GM21786 (cell line): ENCODE data around the gene SIRT7.
A peak's percentile ranks its signal among the peaks of the same experiment; 100 is the strongest.

ENCODE experiments used
- ATAC-seq: cut with Tn5 transposase; IDR thresholded peaks from one replicate; pipeline ENCODE4 v1.9.1; 2021; ENCODE audit not compliant: unreplicated experiment

SIRT7 gene

DNA sequence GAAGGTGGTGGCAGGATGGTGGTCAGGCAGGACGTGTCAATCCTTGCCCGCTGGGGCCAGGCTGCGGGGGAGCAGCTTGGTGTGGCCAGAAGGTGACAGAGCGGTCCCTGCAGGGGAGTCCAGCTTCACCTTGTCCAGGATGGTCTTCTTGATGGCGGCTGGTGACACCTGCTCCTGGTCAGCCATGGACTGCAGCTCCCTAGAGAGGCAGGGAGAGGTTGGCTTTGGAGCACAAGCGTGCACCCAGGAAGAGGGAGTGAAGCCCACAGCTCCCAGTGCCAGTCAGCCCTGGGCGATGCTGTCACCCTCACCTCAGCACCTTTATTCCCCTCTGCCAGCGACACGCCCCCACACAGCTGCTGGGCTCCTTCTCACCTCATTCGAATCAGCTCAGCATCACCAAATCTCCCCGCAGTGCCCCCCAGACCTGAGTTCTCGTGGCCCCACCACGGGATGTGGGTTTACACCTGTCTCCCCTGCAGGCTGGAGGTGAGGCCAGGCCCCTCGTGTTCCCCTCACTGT is 15.3 kb upstream of the SIRT7 start:
- ATAC-seq, result no peak

DNA sequence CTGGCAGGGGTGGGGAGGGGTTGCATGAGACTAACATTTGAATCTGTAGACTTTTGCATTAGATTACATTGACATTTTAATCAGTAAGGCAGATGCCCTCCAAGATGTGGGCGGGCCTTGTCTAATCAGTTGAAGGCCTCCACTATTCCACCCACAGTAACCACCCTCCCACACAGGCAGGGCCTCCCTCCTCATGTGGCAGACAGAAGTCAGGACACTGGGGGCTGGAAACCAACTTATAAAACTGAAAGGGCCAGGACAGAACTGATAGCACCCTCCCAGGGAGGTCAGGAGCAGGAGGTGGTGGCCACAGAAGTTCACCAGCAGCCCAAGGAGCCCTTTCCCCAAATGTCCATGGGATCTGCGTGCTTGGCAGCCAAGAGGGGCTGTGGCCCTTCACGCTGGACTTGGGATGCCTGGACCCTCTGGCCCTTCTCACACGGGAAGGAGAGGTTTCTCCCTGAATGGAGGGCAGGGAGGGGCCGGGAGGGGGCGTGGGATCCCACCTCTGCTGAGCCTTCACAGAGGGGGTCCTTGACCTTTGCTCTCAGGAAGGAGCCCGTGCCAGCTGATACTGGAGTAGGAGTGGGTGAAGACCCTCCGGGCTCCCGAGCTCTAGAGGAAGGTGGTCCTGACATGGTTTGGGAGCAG is 14.5 kb upstream of the SIRT7 start:
- ATAC-seq, result no peak

DNA sequence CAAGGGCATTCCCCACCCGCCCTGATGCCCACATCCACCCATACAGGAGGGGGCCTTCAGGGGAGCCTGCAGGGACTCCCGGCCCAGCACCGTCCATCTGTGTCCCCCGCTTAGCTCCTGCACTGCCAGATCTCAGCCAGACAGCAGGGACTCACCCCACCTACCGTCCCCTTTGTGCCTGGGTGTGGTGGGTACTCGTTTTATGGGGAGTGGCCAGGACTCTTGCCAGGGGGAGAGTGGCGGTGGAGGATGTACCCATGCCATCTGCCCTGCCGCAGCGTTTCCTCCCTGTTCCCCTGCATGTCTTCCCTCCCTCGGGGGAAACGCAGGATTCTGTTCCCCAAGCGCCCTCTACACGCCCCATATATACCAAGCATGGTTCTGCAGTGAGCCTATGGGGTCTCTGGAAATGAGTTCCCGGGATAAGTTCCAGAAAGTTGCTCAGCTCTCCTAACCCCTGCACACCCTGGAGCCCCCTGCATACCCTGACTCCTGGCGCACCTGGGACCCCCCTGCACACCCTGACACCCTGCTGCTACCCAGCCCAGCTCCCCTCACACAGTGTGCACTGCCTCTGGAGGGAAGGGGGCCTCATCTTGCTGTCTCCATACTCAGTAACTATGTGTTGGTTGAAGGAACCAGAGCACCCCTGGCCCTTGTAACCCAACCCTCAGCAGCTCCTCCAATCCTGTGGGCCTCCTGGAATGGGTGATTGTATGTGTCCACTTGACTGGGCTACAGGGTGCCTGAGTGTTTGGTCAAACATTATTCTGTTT is 13.8 kb upstream of the SIRT7 start:
- ATAC-seq, result no peak

DNA sequence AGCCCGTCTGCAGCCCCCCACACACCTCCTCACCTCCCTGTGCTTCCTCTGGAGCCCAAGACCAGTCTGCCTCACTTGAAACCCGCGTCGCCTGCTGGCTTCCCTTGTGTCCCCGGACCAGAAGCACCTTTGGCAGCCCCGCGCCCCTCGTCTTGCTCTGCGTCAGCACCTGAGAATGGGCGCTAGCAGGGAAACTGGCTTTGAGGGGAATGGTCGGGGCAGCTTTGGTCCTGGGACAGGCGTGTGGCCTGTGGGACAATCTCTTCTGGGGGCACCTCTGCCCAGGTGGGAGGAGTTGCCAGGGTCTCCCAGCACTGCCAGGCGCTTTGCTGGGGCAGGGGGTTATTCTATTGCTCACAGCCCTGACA is 13.2 kb upstream of the SIRT7 start:
- no peak for ATAC-seq

DNA sequence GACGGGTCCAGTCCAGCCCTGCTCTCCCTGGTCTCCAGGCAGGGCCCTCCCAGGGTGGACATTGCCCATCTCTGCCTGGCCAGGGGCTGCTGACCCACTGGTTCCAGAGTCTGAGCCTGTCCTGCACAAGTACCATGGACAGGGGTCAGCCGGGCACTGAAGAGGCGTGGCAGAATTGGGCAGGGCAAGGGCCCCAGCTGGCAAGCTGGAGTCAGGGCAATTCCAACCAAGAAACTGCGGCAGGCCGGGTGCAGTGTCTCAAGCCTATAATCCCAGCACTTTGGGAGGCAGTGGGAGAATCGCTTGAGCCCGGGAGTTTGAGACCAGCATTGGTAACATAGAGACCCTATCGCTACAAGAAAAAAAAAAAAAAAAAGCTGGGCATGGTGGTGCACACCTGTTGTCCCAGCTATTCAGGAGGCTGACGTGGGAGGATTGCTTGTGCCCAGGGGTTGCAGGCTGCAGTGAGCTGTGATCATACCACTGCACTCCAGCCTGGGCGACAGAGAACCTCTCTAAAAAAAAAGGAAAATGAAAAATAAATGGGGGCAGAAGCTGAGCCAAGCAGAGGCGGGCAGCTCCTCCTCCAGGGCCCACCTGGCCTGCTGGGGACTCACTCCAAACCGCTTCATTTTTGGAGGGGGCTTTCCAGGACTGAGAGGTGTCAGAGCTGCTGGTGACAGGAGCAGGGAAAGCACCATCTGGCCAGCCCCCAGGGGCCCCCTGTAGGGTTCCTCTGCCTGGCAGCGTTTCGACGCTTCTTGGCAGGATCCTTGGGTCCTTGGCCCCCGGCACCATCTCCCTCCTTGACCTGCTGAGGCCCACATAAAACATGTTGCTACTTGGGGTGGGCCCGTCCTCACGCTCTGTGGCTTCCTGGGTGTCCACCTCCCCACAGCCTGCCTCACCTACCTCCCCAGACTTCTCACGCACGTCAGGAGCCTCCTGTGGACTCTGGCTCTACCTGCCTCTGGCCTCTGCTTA is 12.5 kb upstream of the SIRT7 start:
- no peak for ATAC-seq

DNA sequence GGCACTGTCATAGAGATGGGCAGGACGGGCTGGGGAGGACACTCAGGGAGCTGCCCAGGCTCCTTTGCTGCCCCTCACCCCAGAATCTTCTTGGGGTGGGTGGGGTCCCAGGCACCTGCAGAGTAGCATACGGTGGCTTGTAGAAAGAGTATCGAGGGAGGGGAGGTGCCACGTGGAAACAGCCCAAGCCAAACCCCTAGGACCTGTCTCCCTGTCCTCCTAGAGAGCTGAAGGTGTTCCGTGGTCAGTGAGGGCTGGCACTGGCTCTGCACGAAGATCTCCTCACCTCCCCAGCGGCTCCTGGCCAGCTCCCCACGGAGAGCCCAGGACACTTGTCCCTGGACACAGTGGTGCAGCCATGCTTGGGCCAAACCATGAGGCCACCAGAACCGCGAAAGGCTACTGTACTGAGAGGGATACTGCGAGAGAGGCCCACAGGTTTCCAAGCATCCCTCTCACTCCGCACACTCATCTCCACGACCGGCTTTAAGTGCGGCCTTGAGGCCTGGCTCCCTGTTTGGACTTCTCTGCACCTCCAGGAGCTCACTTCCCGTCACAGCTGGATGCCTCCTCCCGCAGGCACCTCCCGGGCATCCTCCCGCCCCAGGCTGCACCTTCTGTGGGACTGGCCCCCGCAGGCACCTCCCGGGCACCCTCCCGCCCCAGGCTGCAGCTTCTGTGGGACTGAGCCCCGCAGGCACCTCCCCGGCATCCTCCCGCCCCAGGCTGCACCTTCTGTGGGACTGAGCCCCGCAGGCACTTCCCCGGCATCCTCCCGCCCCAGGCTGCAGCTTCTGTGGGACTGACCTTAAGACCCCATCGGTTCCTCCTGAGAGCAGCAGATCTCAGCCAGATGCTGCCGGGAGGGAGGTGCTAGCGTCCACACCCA is 11.5 kb upstream of the SIRT7 start:
- ATAC-seq, result no peak

DNA sequence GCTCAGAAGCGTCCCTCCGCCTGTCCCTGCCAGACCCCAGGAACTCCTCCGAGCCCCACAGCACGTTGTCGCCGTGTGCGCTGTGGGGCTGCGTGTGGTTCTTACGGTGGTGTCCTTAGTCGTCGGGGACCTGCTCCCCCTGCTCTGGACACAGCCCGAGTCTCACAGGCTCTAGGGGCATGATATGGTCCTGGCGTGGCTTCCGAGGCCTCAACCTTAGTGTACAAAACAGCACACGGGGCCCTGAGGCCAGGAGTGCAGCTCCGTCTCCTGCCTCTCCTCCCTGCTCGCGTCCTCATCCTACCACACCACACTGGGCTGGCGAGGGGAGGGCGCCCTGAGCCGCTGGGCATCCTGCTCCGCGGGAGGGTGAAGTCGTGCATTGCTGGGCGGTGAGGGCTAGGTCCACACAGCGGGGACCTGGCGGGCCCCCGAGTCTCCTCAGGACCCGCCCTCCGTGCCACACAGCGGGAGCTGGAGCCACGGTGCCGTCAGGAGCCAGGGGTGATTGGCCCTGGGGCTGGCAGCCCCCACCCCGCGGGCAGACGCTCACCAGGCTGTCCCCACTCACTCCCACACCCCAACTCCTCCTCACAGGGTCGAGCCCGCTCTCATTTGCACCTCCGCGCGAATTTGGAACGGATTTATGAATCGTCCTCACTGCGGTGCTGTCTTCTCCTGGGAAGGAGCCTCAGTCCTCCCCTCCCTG is 10.7 kb upstream of the SIRT7 start:
- ATAC-seq, result no peak

DNA sequence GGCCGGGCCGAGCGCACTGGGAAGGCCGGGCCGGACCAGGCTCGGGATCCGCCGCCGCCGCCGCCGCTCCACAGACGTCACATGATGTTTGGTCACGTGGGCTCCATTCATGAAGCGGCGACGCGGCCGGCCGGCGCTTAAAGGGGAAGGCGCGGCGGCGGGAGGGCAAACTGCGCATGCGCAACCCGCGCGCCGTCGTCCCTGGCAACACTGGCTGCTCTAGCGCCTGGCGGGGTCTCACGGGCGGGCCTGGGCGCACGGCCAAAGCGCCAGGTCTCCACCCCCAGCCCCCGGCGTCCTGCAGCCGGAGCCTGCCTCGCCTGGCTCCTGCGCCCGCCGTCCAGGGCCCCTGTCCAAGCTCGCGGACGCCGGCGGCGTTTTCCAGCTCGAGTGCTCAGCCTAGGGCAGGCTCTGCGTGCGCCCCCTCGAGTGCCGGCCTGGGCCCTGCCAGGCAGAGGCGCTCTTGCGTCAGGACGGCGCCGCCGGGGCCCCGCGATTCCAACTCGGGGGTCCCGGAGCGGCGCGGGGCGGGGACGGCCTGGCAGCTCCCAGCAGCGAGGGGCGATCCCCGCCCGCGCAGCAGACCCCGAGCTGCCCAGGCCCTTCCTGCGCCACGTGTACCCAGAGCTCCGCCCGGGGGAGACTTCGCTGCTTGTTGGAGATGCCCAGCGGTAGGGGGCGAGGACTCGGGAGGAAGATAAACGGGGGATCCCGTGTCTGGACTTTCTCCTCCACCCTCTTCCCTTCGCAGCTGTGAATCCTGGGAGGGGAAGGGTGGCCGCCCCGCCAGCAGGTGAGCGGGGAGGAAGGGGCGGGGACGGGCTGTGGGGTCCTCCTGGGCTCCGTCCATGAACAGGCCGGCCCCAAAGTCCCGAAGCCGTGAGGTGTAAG is 9.9 kb upstream of the SIRT7 start, which contains the start of gene MAFG:
TSS of gene MAFG (minus strand) at position 83 of the 891 bp plus-strand sequence. CDS start 4,550 bp downstream, outside the sequence.
- peak; percentile 51 for ATAC-seq

DNA sequence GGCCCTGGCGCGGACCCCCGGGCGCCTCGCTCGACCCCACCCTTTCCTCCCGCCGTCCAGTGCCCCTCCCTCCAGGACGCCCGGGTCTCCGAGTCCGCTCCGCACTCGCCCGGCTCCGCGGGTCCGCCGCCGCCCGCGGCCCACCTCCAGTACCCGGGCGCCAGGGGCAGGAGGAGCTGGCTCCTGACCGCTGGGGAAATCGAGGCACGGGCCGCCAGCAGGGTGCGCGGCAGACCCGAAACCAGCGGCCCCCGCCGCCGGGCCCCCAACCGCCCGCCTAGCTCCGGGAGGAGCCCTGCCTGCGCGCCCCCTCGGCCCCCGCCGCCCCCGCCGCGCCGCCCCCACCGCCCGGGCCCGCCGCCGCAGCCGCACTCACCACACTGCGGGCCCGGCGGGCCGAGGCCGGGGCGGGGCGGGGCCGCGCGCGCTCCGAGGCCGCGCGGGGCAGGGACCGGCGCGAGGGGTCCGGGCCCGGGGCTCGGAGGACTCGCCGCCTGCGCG is 9.2 kb upstream of the SIRT7 start:
- ATAC-seq, result peak; percentile 8

DNA sequence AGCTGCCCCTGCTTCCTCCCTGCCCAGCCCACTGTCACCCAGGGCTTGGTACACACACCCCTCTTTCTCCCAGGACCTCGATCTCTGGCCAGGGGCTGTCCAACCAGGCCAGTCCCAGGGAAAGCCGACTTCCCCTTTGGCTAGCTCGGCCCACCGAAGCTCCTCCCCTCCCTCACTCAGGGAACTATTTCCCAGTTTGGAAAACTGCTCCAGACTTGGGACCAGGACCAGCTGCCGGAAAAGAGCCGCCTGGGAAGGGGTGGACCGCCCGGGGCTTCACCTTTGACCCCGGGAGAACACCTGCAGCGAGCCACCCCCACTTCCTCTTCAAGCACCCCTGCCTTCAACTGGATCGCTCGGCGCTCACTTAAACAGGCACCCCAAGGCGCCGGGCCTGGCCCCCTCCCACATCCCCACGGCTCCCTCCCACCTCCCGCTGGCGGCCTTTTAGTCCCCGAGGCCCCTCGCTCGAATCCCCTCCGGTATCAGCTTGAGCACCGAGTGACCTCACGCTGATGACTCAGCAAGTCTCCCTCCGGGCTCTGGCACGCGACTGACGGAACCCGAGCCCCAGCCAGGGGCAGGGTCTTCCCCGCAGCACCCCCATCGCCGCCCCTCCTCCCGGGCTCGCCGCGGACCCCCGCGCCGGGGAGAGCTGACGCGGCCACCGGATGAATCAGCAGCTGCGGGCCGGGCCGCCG is 8.6 kb upstream of the SIRT7 start:
- ATAC-seq, result no peak

DNA sequence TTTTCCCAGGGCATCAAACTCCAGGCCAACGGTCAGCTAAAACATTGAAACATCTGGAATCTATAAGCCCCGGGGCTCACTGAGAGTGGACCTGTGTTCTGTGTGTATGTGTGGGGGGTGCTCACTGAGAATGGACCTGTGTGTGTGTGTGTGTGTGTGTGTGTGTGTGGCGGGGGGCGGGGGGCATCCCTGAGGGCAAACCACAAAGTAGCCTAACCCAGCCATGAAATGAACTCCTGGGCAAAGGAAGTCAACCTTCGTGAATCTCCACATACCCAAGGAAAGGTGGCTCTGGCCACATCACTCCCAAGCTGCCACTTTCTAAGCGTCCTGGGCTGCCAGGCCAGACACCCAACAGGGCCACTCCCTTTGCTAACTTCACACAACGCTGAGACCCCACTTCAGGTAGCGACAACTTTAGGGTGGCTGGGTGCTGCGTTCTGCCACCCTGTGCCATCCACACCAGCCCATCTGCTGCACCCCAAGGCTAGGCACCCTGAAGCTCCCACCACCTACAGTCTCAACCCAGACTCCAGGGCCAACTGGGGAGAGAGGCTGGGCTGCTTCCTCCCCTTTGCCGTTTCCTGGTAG is 8.0 kb upstream of the SIRT7 start:
- ATAC-seq, result no peak

DNA sequence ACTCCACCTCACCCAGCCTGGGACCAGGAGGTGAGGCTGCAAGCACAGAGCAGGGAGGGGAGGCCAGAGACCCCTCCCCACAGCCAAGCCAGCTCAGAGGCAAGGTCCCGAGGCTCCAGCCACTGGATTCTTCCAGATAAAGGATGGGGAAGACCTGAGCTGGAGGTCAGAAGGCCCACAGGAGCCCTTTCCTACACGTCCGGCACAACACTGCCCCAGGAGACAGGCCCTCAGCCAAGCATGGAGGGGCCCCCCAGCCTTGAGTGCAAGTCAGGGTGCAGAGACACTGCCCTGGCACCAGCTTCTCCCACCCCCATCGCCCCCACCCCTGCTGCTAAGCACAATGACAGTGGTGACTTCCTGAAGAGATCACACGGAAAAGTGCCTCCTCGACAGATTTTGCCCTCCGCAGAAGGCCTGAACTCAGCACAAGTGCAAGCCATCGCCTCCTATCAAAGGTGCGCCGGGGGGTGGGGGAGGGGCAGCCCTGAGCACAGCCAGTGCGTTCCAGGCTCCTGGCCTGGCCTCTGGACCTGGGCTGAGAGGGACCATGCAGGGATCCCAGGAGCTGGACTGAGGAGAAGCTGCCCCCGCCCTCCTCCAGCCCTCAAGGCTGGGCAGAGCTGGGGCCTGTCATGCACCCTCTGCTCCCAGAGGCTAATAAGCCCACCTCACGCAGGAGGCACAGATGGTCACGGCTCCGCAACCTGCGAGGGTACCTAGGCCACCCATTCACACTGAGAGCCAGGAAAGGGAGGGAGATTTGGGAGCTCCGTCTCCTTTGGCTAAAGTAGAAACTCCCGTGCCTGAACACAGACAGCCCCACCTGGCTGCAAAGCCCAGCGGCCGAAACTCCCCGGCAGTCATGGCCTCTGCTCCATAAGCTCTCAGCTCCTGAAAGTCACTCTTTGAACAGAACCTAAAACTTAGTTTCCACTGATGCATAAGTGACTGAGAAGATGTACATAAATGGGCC is 6.9 kb upstream of the SIRT7 start:
- no peak for ATAC-seq

DNA sequence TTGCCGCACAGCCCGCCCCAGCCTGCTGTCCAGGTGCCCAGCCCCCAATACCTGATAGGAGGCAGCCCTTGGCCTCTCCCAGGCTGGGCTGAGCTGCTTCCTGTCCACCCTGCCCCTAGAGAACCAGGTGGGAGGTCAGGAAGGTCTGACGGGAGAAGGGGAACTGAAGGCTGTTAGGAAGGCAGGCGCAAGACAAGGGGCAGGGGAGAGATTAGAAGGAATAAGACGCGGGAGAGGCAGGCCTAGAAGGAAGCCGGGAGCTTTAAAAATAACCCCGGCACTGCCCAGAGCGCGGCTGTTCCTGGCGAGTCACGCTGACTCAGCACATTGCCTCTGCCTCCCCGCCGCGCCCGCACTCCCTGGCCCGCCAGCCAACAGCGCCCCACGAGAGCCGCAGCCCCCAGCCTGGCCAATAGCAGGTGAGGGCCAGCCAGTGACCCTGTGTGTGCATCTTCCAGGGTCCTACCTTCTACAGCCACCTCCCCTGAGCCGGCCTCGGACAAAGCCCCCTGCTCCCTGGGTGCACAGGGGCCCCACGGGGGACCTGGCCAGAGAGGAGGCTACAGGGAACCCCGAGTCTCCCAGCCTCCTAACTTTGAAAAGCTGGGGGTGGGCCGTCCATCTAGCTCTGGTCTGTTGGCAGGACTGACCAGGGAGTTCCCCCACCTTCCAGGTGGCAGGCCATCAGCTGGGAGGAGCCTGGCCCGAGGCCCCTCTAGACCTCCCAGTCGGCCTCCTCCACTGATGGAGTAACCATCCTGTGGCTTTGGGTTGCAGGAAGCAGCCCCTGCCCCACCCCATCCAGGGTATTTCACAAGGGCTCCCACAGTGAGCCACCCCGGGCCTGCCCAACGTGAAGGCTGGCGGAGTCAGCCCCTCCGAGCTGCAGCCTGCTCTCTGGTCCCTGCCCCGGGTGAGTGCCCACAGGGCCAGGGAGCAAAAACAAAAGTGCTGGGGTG is 5.6 kb upstream of the SIRT7 start:
- ATAC-seq, result no peak

DNA sequence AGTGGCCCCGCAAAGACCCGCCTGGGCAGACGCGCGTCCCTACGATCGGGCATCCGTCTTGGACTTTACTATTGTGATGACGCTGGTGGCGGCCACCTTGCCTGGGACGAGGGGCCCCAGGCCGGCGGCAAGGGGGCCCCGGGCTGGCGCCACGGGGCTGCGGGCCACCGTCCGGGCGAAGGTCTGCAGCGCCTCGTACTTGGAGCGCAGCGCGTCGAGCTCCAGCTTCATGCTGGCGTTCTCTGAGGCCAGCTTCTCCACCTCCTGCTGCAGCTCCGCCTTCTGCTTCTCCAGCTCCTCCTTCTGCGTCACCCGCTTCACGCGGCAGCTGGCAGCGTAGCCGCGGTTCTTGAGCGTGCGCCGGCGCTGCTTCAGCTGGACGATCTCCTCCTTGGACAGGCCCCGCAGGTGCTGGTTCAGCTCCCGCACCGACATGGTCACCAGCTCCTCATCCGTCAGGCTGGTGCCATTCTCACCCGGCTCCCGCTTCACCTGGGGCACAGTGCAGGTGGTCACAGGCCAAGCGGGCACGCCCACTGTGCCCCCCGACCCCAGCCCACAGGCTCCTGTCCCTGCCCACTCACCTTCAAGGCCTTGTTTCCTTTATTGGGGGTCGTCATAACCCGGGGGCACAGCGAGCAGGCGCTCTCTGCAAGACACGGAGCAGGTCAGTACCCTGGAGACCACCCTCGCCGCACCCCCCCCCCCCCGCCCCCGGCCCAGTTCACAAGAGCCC is 4.8 kb upstream of the SIRT7 start:
- ATAC-seq, result no peak
